EH (cell line): ENCODE data around the gene LAMP1.
"Not testable (repeated sequence)": the region's sequence is repeated elsewhere in the genome, so short reads cannot be mapped to it uniquely, and the experiment has no call there.

Source experiments
- DNase-seq: peaks from one replicate; pipeline ENCODE4 v3.0.0-alpha.2; 2015; ENCODE audit warnings: low read depth

LAMP1 gene, protein sequence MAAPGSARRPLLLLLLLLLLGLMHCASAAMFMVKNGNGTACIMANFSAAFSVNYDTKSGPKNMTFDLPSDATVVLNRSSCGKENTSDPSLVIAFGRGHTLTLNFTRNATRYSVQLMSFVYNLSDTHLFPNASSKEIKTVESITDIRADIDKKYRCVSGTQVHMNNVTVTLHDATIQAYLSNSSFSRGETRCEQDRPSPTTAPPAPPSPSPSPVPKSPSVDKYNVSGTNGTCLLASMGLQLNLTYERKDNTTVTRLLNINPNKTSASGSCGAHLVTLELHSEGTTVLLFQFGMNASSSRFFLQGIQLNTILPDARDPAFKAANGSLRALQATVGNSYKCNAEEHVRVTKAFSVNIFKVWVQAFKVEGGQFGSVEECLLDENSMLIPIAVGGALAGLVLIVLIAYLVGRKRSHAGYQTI

DNA sequence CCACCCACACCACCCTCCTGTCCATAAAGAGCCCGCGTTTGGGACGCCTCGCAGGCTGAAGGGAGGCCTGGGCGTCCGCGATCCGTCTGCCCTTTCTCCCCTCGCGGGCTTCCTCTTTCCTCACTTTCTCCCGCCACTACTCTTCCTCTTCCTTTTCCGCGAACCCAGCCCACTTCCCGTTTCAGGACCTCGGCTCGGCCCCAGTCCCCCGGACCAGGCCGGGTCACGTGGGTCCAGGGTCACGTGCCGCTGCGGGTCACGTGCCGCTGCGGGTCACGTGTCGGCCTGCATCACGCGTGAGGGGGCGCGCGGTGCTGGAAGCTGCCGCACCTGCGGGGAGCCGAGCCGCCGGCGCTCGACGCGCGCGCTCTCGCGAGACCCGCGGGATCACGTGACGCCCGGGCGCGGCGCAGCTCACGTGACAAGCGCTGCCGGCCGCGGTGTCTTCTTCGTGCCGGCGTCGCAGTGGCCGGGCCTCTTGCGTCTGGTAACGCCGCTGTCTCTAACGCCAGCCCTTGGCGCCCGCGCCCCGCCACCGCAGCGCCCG is at the start of gene LAMP1:
TSS of gene LAMP1 (plus strand) at position 417 of the 547 bp plus-strand sequence. CDS start 196 bp downstream, outside the sequence.
- peak; percentile 96 for DNase-seq

DNA sequence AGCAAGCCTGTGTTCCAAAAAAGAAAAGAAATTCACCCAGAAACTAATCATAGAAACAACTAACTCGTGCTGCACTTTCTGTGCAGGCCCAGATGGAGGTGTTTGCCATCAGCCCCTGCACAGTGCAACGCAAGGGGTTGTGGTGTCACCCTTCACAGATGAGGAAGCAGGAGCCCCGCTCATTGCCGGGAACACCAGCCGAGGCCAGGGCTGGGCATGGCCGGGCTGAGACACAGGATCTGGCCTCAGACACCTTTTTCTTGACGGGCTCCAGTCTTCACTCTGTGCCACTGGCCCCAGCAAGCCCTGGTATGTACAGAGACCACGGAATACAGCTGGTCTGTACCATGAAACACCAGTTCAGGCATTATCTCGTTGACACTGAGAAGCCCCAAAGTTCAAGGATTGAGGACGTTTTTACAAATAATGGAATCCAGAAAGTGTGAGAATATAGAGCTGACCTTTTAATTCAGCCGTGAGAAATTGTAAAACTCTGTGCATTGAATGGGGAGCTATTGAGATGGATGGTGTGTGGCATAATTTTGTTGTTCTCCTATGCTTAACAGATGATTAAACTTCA is 44.4 kb upstream of the LAMP1 start:
- no peak for DNase-seq

DNA sequence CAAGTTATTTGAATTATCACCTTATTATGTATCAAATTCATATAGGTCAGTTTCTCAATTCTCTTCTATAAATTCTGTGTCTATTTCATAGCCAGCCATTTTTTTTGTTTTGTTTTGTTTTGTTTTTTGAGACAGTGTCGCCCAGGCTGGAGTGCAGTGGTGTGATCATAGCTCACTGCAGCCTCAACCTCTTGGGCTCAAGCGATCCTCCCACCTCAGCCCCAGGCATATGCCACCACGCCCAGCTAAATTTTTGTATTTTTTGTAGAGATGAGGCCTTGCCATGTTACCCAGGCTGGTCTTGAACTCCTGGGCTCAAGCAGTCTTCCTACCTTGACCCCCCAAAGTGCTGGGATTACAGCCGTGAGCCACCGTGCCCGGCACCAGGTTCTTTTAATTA is 39.1 kb upstream of the LAMP1 start:
- not testable (repeated sequence) for DNase-seq

DNA sequence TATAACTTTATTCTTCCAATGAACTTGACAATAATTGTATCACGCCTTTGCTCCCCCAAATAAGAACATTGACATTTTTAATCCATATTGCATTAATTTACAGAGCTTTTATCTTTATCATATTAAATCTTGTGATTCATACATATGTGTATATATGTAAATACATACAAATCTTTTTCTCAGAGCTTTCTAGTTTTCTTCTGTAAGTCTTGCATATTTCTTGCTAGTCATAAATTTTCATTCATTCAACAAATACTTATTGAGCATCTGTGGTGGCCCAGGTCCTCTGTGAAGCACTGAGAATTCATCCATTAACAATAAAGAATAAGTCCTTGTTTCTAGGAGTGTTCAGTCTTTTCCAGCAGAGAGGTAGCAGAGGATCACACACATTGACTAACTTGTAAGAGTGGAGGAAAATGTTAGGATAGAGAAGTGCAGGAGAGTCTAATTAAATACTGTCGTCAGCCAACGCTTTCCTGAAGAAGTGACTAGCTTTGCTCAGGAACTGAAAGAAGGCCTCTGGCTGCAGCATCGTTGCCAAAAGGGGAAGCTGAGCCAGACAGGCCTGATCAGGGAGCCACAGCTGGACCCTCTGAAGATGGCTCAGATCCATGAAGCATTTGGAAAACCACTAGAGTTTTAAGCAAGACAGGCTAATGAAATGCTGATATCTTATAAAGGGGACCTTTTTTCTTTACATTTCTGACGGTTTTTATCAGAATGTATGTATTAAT is 38.6 kb upstream of the LAMP1 start:
- no peak for DNase-seq

DNA sequence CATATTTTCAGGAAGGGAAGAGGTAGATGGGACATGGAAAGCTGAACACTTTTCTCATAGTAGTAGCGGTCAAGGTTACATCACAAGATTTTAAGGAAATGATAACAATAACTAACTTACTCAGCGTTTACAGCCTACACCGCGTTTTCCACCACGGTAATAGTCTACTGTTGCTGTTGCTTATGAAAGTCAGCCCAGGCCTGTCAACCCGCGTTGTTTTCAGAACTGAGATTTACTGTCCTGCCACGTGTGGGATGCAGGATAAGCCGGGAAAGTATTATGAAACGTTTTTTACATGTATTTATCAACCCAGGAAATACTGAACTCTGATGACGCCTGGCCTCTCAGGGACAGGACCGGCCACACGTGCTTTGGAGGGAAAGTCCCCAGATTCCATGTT is 36.0 kb upstream of the LAMP1 start:
- DNase-seq: no peak

DNA sequence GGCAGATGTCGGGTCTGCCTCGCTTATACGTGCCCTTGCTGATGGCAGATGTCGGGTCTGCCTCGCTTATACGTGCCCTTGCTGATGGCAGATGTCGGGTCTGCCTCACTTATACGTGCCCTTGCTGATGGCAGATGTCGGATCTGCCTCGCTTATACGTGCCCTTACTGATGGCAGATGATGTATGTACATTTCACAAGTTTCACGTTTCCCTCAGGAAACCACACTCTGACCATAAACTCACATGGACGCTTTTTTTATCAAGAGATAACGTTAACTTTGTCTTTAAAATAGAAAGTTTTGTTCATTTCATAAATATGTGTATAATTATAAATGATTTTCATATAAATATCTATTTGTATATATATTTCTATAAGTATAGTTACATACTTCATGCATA is 34.0 kb upstream of the LAMP1 start:
- not testable (repeated sequence) for DNase-seq

DNA sequence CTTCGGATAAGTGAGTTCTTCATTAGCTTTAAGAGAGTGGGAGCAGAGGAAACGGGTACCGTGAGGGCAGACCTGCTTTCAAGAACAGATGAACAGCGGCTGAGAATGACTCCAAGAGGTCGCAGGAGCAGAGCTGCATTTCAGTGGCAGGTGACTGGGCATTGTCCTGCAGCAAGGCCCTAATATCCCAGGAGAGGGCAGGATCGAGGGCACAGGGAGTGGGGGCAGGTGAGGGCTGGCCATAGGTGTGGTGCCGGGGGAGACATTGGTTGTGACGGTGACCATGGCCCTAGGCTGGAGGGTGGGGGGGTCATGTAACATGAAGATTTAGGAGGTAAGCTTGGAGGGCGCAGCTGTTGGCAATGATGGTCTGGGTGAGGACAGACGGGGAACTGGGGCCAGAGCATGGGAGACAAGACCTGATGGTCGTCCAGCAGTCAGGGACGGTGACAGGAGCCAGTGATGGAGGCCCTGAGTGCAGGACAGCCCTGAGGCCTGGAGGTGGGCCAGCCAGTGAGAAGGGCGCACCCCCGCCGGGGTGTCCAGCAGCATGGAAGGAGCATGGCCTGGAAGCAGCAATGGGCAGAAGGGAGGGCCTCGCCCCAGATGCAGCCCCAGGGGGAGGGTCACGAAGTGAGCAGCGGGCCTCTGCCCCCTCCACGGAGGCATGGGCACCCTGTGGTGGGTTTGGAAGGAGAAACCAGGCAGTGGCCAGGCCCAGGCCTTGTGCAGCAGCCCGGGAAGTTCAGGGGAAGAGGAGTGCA is 29.2 kb upstream of the LAMP1 start:
- DNase-seq: no peak

DNA sequence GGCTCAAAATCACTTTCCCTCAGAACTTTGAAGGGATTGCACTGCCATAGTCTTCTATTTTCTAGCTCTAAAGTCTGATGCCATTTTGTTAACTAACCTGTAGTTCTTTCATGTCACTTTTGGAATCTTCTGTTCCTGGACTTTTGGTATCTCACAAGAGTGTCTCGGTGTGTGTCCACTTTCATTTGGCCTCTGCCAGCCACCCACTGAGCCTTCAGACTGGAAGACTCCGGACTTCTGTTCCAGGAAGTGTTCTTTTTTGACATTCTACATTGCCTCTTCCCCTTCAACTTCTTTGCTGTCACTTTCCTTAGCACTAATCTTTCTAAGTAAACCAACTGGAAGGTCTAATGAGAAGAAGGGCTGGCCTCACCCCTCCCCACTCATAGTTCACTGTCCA is 25.0 kb upstream of the LAMP1 start:
- no peak for DNase-seq

DNA sequence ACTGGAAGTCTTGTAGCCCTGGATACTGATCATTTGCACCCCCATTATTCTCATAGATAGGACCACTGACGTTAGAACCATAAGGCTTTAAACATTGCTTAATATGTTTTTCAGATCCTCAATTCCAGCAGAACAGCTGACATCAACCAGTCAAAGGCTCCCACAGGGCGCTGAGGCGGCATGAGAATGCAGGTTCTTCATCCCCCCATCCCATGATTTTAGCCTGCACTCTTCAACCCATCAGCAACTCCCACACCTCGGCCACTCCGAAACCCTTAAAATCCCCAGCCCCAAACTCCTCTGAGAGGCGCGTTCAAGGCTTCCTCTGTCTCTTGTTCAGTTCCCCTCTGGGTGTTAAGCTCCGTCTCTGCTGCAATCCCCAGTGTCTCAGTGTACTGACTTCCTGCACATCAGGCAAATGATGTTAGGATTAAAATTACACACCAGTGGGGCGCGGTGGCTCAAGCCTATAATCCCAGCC is 24.3 kb upstream of the LAMP1 start:
- no peak for DNase-seq

DNA sequence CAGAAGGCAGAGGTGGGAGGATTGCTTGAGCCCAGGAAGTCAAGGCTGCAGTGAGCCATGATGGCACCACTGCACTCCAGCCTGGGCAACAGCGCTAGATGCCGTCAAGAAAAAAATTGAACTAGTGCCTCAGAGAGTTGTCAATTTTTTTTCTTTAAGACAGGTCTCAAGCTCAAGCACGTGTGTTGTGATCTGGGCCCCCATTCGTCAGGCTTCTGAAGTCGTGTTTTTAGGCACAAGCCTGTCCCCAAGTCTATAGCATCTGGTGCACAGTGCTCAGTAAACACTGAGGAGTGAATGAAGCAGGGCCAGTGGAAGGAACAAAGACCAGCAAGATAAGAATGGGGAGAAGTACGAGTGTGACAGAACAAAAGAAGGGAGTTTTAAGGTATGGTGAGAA is 23.7 kb upstream of the LAMP1 start:
- no peak for DNase-seq

DNA sequence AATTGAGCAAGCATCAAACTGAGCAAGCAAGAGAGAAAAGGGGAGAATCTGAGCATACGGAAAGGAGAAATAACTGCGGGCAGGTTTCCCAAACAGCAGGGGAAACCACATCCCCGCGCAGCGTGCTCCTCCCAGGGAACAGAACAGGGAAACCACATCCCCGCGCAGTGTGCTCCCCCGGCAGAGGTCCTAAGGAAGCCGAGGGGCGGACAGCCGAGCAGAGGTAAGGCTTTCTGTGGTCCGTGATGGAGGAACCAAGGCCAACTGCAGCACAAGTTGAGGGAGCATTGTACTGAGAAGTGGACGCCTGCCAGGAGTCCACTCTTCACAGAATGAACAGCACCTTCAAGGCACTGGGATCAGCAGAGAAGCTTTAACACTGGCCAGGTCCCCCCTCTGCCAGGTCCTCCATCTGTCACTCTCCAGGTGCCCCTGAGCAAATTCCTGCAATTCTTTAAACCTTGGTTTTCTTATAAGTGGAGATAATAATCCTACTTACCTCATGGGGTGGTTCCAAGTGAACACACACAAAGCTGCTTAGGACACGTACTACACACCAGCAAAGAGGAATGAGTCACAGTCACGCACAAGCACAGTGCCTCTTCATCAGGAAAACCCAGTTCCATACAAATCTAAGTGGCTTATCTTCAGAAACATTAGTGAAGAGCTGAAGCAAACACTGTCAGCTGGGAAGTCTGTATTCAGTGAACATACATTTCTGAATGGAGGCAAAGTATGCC is 23.0 kb upstream of the LAMP1 start:
- DNase-seq: peak; percentile 67

DNA sequence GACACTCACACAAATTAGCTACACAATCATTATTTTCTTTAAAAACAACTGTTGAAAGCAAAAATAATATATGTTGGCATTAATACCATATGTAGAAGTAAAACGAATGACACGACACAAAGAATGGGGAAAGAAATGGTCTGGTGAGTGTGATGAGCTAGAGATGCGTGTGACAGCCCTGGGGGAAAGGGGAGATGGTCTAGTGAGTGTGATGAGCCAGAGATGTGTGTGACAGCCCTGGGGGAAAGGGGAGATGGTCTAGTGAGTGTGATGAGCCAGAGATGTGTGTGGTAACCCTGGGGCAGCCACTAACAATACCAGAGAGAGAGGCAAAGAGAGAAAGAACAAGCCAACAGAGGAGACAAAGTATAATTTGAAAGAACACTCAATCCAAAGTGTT is 22.3 kb upstream of the LAMP1 start:
- DNase-seq: no peak

DNA sequence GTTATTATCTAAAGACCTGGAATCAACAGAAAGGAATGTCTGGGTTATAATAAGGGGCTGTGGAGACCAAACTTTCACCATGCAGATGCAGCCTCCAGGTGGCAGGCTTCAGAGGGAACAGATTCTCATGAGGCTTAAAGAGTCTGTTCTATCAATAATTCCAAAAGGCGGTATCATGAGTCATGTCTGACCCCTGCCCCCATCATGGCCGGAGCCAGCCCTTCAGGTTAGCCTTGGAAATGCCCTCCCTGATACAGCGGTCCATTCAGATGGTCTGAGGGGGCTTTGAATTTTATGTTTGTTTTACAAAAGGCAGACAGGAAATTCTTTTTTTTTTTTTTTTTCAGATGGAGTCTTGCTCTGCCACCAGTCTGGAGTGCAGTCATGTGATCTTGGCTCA is 21.7 kb upstream of the LAMP1 start:
- peak; percentile 67 for DNase-seq

DNA sequence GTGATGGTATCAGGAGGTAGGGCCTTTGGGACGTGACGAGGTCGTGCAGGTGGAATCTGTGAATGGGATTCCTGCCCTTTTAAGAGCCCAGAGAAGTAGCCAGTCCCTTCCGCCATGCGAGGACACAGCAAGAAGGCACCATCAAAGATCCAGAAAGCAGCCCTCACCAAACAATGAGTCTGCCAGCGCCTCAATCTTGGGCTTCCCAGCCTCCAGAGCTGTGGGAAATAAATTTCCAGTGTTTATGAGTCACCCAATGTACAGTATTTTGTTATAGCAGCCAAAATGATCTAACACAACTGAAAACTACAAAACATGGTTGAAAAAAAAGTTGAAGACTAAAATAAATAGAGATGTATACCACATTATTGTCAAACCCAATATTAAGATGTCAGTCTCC is 16.9 kb upstream of the LAMP1 start:
- DNase-seq: no peak

DNA sequence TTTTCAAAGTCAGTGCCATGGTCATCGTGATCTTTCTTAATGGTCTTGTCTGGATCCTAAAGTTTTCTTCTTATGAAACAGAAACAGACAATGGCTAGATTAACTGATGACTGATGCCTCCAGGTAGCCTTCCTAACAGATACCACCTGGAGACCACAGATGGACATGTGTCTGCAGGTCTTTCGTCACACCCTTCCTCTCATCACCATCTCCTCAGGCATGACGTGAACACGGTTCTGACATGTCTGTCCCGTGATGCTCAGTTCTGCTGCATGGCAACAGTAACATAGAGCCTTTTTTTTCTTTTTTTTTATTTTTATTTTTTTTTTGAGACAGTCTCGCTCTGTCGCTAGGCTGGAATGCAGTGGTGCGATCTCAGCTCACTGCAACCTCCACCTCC is 13.1 kb upstream of the LAMP1 start:
- DNase-seq: no peak

DNA sequence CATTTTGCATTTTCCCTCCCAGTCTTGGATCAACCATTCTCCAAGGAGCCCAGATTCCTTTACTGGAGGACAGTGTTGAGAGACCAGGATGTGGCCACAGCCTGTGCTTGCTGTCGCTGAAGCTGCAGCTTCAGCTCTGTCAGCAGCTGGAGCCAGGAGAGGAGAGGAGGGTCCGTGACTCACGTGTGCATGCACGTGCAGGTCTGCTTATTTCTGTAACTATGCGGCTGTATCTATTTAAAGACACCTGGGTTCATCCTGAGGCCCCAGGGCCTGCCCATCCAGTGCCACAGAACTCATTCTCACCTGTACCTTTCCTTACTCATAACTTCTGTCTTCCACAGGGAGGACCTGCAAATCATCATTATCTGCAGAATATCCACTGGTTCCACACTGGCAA is 8.2 kb upstream of the LAMP1 start:
- DNase-seq: no peak

DNA sequence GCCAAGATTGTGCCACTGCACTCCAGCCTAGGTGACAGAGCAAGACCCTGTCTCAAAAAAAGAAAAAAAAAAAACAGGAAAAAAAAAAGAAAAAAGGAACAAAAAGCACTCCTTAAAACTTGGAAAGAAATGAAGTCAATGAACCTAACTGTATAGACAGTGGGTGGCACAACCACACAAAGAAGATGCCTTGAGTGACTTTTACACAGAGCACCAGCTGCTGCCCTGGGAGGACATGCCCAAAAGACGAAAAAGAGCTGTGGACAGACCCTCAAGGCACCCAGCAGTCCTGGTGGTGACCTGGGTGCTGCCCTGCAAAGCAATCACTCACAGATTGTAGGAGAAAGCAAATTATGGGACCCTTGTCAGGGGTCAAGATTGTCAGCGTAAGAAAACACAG is 5.9 kb upstream of the LAMP1 start:
- no peak for DNase-seq

DNA sequence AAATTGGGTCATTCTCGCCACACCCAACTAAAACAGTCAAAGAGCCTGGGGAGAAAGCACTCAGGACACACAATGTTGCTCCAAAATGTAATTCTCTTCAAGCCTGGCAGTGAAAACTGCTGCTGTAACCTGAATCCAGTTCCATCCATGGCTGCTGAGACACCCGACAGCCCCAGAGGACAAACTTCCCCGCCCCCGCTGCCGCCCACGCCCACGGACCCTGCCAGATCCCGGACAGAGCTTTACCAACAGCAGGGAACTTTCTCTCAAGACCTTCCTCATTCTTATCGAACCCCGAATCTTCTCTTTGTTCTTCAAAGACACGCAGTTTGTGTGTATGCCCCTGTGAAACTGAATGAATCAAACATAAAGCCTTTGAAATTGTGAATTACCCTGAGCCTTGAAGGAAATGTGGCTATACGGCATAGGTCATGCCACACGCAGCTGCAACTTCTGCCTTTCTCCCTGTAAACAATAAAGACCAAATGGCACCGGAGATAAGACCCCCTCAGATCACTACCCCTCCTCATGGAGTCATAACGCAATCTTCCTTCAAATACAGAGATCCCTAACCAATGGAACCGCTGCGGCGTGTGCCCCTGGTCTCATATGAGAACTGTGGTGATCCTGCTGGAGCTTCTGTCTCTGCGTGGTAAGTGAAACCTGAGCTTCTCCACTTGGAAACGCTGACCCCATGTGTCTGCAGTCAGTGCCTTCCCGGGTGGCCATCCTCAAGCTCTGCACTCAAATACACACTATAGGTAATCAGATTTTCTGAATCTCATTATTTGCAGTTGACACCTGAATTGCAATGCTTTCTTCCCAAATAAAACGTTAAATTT is 4.8 kb upstream of the LAMP1 start:
- peak; percentile 52 for DNase-seq

DNA sequence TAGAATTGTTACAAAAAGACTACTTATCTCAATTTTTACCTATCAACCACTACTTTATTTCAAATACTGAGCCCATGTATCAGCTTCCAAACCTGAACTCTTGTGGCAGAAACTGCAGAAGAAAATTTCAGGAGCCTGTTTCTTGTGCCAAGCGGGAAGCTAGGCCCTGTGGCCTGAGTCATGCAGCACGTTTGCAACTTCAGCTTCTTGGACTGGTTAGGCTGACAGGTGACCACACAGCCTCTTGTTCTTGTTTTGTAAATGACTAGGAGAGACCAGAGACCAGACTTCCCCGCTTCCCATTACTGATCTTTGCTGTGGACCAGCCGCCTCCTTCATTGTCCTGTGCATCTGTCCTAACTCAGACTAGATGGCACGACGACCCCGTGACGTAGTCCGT is 3.4 kb upstream of the LAMP1 start:
- no peak for DNase-seq

DNA sequence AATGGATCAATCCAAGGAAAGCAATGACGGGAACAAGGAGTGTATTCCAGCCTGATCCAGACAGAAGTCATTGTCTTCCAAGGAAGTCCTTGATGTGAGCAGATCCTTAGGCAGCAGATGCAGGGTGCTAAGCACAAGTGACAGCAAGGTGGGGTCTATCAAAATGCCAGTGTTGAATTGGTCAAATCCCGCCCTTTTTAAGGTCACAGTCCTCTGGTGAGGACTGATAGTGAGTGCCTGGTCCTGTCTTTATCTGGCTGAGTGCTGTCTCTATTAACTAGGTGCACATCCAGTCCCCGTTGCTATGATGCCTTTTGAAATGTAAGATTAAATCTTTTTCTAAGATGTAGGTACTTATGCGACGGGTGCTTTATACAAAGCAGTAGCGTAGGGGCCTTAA is 1.3 kb upstream of the LAMP1 start:
- no peak for DNase-seq
